ENCODE measurements around the gene SPATC1L.

Gene SPATC1L

GRCh38 chr21:46168659-46169386, 15.4 kb downstream of the SPATC1L start:
- no peak for DNase-seq (ENCODE audit: extremely low spot score)
- ChIA-PET CTCF (interaction anchor here (1.1 kb wide), 1 partner anchor 16 kb away, joined by 3 read pairs; no protein-coding TSS in a partner anchor), POLR2A (no interaction called here)
- TF ChIP-seq ZNF384 (IDR thresholded peaks at IDR 0.05) (no peak), TARDBP (IDR thresholded peaks at IDR 0.05) (no peak), FOXA1 (IDR thresholded peaks at IDR 0.05) (no peak), FOXK2 (IDR thresholded peaks at IDR 0.05) (no peak), CTBP1 (IDR thresholded peaks at IDR 0.05; ENCODE audit: borderline replicate concordance) (no peak), FOXM1 (IDR thresholded peaks at IDR 0.05; ENCODE audit: borderline replicate concordance) (no peak)
- TF ChIP-seq, protein P1, sequence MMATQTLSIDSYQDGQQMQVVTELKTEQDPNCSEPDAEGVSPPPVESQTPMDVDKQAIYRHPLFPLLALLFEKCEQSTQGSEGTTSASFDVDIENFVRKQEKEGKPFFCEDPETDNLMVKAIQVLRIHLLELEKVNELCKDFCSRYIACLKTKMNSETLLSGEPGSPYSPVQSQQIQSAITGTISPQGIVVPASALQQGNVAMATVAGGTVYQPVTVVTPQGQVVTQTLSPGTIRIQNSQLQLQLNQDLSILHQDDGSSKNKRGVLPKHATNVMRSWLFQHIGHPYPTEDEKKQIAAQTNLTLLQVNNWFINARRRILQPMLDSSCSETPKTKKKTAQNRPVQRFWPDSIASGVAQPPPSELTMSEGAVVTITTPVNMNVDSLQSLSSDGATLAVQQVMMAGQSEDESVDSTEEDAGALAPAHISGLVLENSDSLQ (IDR thresholded peaks at IDR 0.05): no peak

DNA sequence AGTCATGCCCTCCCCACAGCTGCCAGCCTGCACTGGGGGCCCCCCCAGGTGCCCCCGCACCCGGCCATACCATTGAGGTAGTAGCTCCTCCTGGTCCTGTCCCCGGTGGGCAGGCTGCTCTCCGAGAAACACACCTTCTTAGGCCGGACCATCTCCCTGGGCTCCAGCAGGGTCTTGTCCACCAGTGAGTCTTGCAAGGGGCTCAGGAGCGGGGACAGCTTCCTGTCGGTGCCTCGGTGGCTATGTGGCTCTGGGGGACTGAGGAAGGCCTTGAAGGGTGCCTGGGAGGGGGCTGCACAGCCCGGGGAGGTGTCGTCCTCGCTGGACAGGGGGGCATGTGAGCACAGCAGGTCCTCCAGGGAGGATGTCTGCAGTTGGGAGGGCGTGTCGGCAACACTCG, 16.0 kb downstream of the SPATC1L start:
- CTCF ChIA-PET: interaction anchor here (1.1 kb wide), 1 partner anchor 15 kb away, joined by 3 read pairs; no protein-coding TSS in a partner anchor
- POLR2A ChIA-PET: no interaction called here
- TF ChIP-seq ARNT (IDR thresholded peaks at IDR 0.05) (no peak), NFRKB (IDR thresholded peaks at IDR 0.05) (no peak), FOXM1 (IDR thresholded peaks at IDR 0.05; ENCODE audit: borderline replicate concordance) (no peak), SP1 (IDR thresholded peaks at IDR 0.05) (no peak)
- no peak for DNase-seq (ENCODE audit: extremely low spot score)

DNA sequence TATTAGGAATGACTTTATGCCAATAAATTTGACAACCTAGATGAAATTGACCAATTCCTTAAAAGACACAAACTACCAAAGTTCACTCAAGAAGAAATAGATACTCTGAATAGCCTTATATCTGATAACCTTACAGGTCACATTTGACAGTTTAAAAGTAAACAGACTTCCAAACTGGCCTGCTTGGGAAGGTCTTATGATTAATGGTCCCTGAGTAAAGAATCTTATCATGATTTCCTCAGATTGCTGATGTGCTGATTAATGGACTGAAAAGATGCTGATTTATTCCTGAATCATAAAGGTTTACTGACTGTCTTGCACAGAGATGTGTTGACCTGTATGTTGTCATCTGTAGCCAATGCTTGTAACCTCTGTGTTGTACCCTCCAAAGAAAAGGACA, 19.2 kb downstream of the SPATC1L start:
- CTCF ChIA-PET: no interaction called here
- DNase-seq (ENCODE audit: extremely low spot score): no peak
- POLR2A ChIA-PET: no interaction called here
- TF ChIP-seq NFRKB (IDR thresholded peaks at IDR 0.05) (no peak), FOXA1 (IDR thresholded peaks at IDR 0.05) (no peak), LEF1 (IDR thresholded peaks at IDR 0.05; ENCODE audit: borderline replicate concordance) (no peak), HDGF (IDR thresholded peaks at IDR 0.05; ENCODE audit: borderline replicate concordance) (no peak), CTBP1 (IDR thresholded peaks at IDR 0.05; ENCODE audit: borderline replicate concordance) (no peak), BHLHE40 (IDR thresholded peaks at IDR 0.05; ENCODE audit: borderline replicate concordance) (no peak), FOXK2 (IDR thresholded peaks at IDR 0.05) (no peak), TARDBP (IDR thresholded peaks at IDR 0.05) (no peak), ZNF384 (IDR thresholded peaks at IDR 0.05) (no peak)
- TF ChIP-seq, protein P1 (IDR thresholded peaks at IDR 0.05): no peak

GRCh38 chr21:46163380-46163779, 20.9 kb downstream of the SPATC1L start:
- no peak for DNase-seq (ENCODE audit: extremely low spot score)
- ChIA-PET CTCF (no interaction called here), POLR2A (no interaction called here)
- TF ChIP-seq FOXM1 (IDR thresholded peaks at IDR 0.05; ENCODE audit: borderline replicate concordance): no peak
- TF ChIP-seq CTBP1 (IDR thresholded peaks at IDR 0.05; ENCODE audit: borderline replicate concordance): no peak
- TF ChIP-seq FOXK2 (IDR thresholded peaks at IDR 0.05): no peak
- no peak for TF ChIP-seq SP1 (IDR thresholded peaks at IDR 0.05)
- TF ChIP-seq TARDBP (IDR thresholded peaks at IDR 0.05): no peak
- TF ChIP-seq L3MBTL2 (conservative IDR thresholded peaks at IDR 0.05): no peak
- TF ChIP-seq SUZ12 (IDR thresholded peaks at IDR 0.05): no peak

GRCh38 chr21:46161633-46162592, 22.3 kb downstream of the SPATC1L start:
- POLR2A ChIA-PET: no interaction called here
- CTCF ChIA-PET: interaction anchor here (1.1 kb wide), 1 partner anchor 98 kb away, joined by 4 read pairs; no protein-coding TSS in a partner anchor
- no peak for DNase-seq (ENCODE audit: extremely low spot score)
- TF ChIP-seq SUZ12 (IDR thresholded peaks at IDR 0.05) (no peak), BHLHE40 (IDR thresholded peaks at IDR 0.05; ENCODE audit: borderline replicate concordance) (no peak), L3MBTL2 (conservative IDR thresholded peaks at IDR 0.05) (no peak), LEF1 (IDR thresholded peaks at IDR 0.05; ENCODE audit: borderline replicate concordance) (no peak), TARDBP (IDR thresholded peaks at IDR 0.05) (no peak), ZNF384 (IDR thresholded peaks at IDR 0.05) (no peak), NFRKB (IDR thresholded peaks at IDR 0.05) (no peak), ELF4 (IDR thresholded peaks at IDR 0.05) (no peak), FOXM1 (IDR thresholded peaks at IDR 0.05; ENCODE audit: borderline replicate concordance) (no peak), FOXA1 (IDR thresholded peaks at IDR 0.05) (no peak), ARNT (IDR thresholded peaks at IDR 0.05) (no peak)
- TF ChIP-seq, protein P1 (IDR thresholded peaks at IDR 0.05): no peak

- ChIA-PET CTCF (no interaction called here), POLR2A (no interaction called here)
- no peak for TF ChIP-seq FOXA1 (IDR thresholded peaks at IDR 0.05)
- TF ChIP-seq FOXK2 (IDR thresholded peaks at IDR 0.05): no peak
- no peak for TF ChIP-seq CTBP1 (IDR thresholded peaks at IDR 0.05; ENCODE audit: borderline replicate concordance)
- TF ChIP-seq, protein P1 (IDR thresholded peaks at IDR 0.05): no peak
- no peak for TF ChIP-seq TARDBP (IDR thresholded peaks at IDR 0.05)
- no peak for TF ChIP-seq SP1 (IDR thresholded peaks at IDR 0.05)
- no peak for TF ChIP-seq L3MBTL2 (conservative IDR thresholded peaks at IDR 0.05)
- no peak for TF ChIP-seq SUZ12 (IDR thresholded peaks at IDR 0.05)
- no peak for TF ChIP-seq LEF1 (IDR thresholded peaks at IDR 0.05; ENCODE audit: borderline replicate concordance)
- TF ChIP-seq ELF4 (IDR thresholded peaks at IDR 0.05): no peak
- TF ChIP-seq ARNT (IDR thresholded peaks at IDR 0.05): no peak
- TF ChIP-seq BHLHE40 (IDR thresholded peaks at IDR 0.05; ENCODE audit: borderline replicate concordance): no peak
- TF ChIP-seq NFRKB (IDR thresholded peaks at IDR 0.05): no peak
- no peak for TF ChIP-seq FOXM1 (IDR thresholded peaks at IDR 0.05; ENCODE audit: borderline replicate concordance)
- no peak for TF ChIP-seq HDGF (IDR thresholded peaks at IDR 0.05; ENCODE audit: borderline replicate concordance)
- no peak for TF ChIP-seq ZNF384 (IDR thresholded peaks at IDR 0.05)
- no peak for DNase-seq (ENCODE audit: extremely low spot score)
These were observed 23.2 kb downstream of the SPATC1L start for GRCh38 chr21:46160907-46161632.

Measured in HEK293T (cell line).